Measurements from ENCODE around the gene GABRD. TPM values are rescaled to one million over a fixed set of nuclear protein-coding genes. Genes with fewer than 3 reads are reported as not detected.

Gene GABRD
- total RNA-seq, 1 experiment from 2014 or later: 1.7 TPM

- no peak for TF ChIP-seq ZNF512 (CRISPR knock-in tag; IDR thresholded peaks at IDR 0.05; ENCODE audit: borderline replicate concordance)
These were observed 25.6 kb downstream of the GABRD start (continued) for GRCh38 chr1:2044510-2045319.

GRCh38 chr1:2045468-2046173 is 26.5 kb downstream of the GABRD start:
- no peaks in the 10 kb centered on the region for H3K36me3 Mint-ChIP-seq
- CTCF ChIA-PET: interaction anchor here (0.6 to 12.0 kb wide), 61 partner anchors 9 to 415 kb away, joined by 3 to 312 read pairs (median 6); partner anchors contain the start of genes CALML6, CFAP74, GABRD and TMEM52
- H3K27ac Mint-ChIP-seq: no peak overlapping the region
- ATAC-seq: no peak
- POLR2A ChIA-PET: interaction anchor here (0.5 to 2.3 kb wide), 4 partner anchors 85 to 180 kb away, joined by 3 to 11 read pairs (median 4); no protein-coding TSS in a partner anchor
- H3K4me3 Mint-ChIP-seq: peak overlapping the region; percentile 25; the same call in 1 of the 2 replicates
- H3K4me1 Mint-ChIP-seq: peaks cover 23% of the 10 kb centered on the region
- TF ChIP-seq ZNF263 (CRISPR knock-in tag; IDR thresholded peaks at IDR 0.05; ENCODE audit: low read depth) (no peak), FOXP1 (CRISPR knock-in tag; IDR thresholded peaks at IDR 0.05; ENCODE audit: borderline replicate concordance) (0 out of 2 replicates have a peak, but pooled peaks have one; percentile 2)
- DNase-seq (ENCODE audit: low spot score): no peak
- H3K9me3 Mint-ChIP-seq: no peaks in the 10 kb centered on the region
- H3K27me3 Mint-ChIP-seq (ENCODE audit: low read depth): peaks cover 13% of the 10 kb centered on the region; the same call in 1 of the 2 replicates

- POLR2A ChIA-PET: interaction anchor here (0.5 kb wide), 1 partner anchor 179 kb away, joined by 3 read pairs; no protein-coding TSS in a partner anchor
- peak; percentile 43 for ATAC-seq
- peaks cover 23% of the 10 kb centered on the region for H3K4me1 Mint-ChIP-seq
- TF ChIP-seq GTF2I (CRISPR knock-in tag; conservative IDR thresholded peaks at IDR 0.05) (no peak), FOXJ3 (CRISPR knock-in tag; IDR thresholded peaks at IDR 0.05; ENCODE audit: borderline replicate concordance) (no peak), IRF1 (CRISPR knock-in tag; IDR thresholded peaks at IDR 0.05) (no peak), OVOL2 (CRISPR knock-in tag; IDR thresholded peaks at IDR 0.05; ENCODE audit: borderline replicate concordance) (no peak), SP1 (CRISPR knock-in tag; conservative IDR thresholded peaks at IDR 0.05) (peak; percentile 59; the same call in 1 of the 2 replicates), MLX (CRISPR knock-in tag; IDR thresholded peaks at IDR 0.05) (no peak), CREB1 (CRISPR knock-in tag; IDR thresholded peaks at IDR 0.05) (no peak), ESRRA (CRISPR knock-in tag; IDR thresholded peaks at IDR 0.05; ENCODE audit: borderline replicate concordance) (no peak), CDX4 (CRISPR knock-in tag; IDR thresholded peaks at IDR 0.05; ENCODE audit: borderline replicate concordance) (no peak), USF2 (CRISPR knock-in tag; IDR thresholded peaks at IDR 0.05) (no peak), ZNF423 (CRISPR knock-in tag; IDR thresholded peaks at IDR 0.05) (peak; percentile 57), NR2C2 (CRISPR knock-in tag; IDR thresholded peaks at IDR 0.05) (no peak), USF1 (CRISPR knock-in tag; IDR thresholded peaks at IDR 0.05) (no peak), HMGXB4 (CRISPR knock-in tag; IDR thresholded peaks at IDR 0.05) (peak; percentile 68), ZNF219 (CRISPR knock-in tag; IDR thresholded peaks at IDR 0.05; ENCODE audit: borderline replicate concordance) (no peak), TEAD4 (CRISPR knock-in tag; IDR thresholded peaks at IDR 0.05) (no peak)
These were observed 27.2 kb downstream of the GABRD start for GRCh38 chr1:2046174-2046917.

More at GRCh38 chr1:2046174-2046917, 27.2 kb downstream of the GABRD start:
- DNase-seq (ENCODE audit: low spot score): peak; percentile 91
- Mint-ChIP-seq H3K9me3 (no peaks in the 10 kb centered on the region), H3K27me3 (ENCODE audit: low read depth) (peaks cover 13% of the 10 kb centered on the region; the same call in 1 of the 2 replicates), H3K36me3 (no peaks in the 10 kb centered on the region), H3K4me3 (no peak overlapping the region), H3K27ac (no peak overlapping the region)
- CTCF ChIA-PET: interaction anchor here (0.6 to 12.0 kb wide), 36 partner anchors 10 to 416 kb away, joined by 3 to 312 read pairs (median 4); partner anchors contain the start of genes CALML6, CFAP74, GABRD and TMEM52
